ENCODE results near the gene PAX3. TPM values are rescaled to one million over a fixed set of nuclear protein-coding genes. Genes with fewer than 3 reads are reported as not detected.
A peak's percentile ranks its signal among the peaks of the same experiment; 100 is the strongest.

The PAX3 gene
- total and polyA plus RNA-seq, 8 donors = not detected

- 7 to 14% (median 13%) methylated on average over 28 to 36 of the region's 36 CpGs for WGBS, 5 donors
- TF ChIP-seq POLR2A (IDR thresholded peaks at IDR 0.05) (no peak), CTCF (IDR thresholded peaks at IDR 0.05) (no peak), EP300 (IDR thresholded peaks at IDR 0.05) (no peak), POLR2AphosphoS5 (IDR thresholded peaks at IDR 0.05) (no peak)
- H3K4me3 ChIP-seq = peak overlapping the region in 1 of 4 donors; percentile 22
- H3K27ac ChIP-seq = no peak overlapping the region
- DNase-seq = no peak
- H3K4me1 ChIP-seq = peaks cover 17 to 68% (median 55%) of the 10 kb centered on the region in 4 donors
- intact Hi-C loops (cut with DNase I; ENCODE audit: low total_unique reads) = no loop called here
- no peaks in the 10 kb centered on the region for H3K36me3 ChIP-seq
- H3K9me3 ChIP-seq = peaks cover 0 to 28% (median 4%) of the 10 kb centered on the region in 4 donors
- peaks cover 68 to 100% (median 100%) of the 10 kb centered on the region in 3 donors for H3K27me3 ChIP-seq
These were observed 1.7 kb downstream of the PAX3 start for GRCh38 chr2:222296911-222297599.

- no peak for TF ChIP-seq CTCF (IDR thresholded peaks at IDR 0.05)
- H3K4me1 ChIP-seq = peaks cover 17 to 63% (median 52%) of the 10 kb centered on the region in 4 donors
- no peak for DNase-seq
- no peak overlapping the region for H3K27ac ChIP-seq
- peaks cover 0 to 28% (median 4%) of the 10 kb centered on the region in 4 donors for H3K9me3 ChIP-seq
- peak overlapping the region in 1 of 4 donors; percentile 34 for H3K4me3 ChIP-seq
- intact Hi-C loops (cut with DNase I; ENCODE audit: low total_unique reads) = no loop called here
- H3K36me3 ChIP-seq = no peaks in the 10 kb centered on the region
- peaks cover 70 to 100% (median 98%) of the 10 kb centered on the region in 3 donors for H3K27me3 ChIP-seq
- WGBS, 5 donors = 9 to 15% (median 11%) methylated on average over 6 of the region's 6 CpGs
These were observed 2.5 kb downstream of the PAX3 start for GRCh38 chr2:222296311-222296741.

- H3K36me3 ChIP-seq = no peaks in the 10 kb centered on the region
- H3K27me3 ChIP-seq = peaks cover 74 to 100% (median 98%) of the 10 kb centered on the region in 3 donors
- H3K9me3 ChIP-seq = peaks cover 0 to 28% (median 4%) of the 10 kb centered on the region in 4 donors
- TF ChIP-seq POLR2A (IDR thresholded peaks at IDR 0.05) = no peak
- TF ChIP-seq CTCF (IDR thresholded peaks at IDR 0.05) = no peak
- TF ChIP-seq EP300 (IDR thresholded peaks at IDR 0.05) = no peak
- no peak for TF ChIP-seq POLR2AphosphoS5 (IDR thresholded peaks at IDR 0.05)
- intact Hi-C loops (cut with DNase I; ENCODE audit: low total_unique reads) = no loop called here
- 5 to 14% (median 10%) methylated on average over 22 to 33 of the region's 33 CpGs for WGBS, 5 donors
- no peak overlapping the region for H3K27ac ChIP-seq
- DNase-seq = no peak
- peaks cover 21 to 66% (median 49%) of the 10 kb centered on the region in 4 donors for H3K4me1 ChIP-seq
- peak overlapping the region; percentile 11 to 42 (median 24) for H3K4me3 ChIP-seq
These were observed 3.3 kb downstream of the PAX3 start for GRCh38 chr2:222295368-222296062.

GRCh38 chr2:222294996-222295367, 3.8 kb downstream of the PAX3 start:
- no peaks in the 10 kb centered on the region for H3K36me3 ChIP-seq
- WGBS, 5 donors = 5 to 9% (median 5%) methylated on average over 25 to 27 of the region's 27 CpGs
- TF ChIP-seq POLR2AphosphoS5 (IDR thresholded peaks at IDR 0.05) = no peak
- TF ChIP-seq POLR2A (IDR thresholded peaks at IDR 0.05) = no peak
- TF ChIP-seq EP300 (IDR thresholded peaks at IDR 0.05) = no peak
- no peak for TF ChIP-seq CTCF (IDR thresholded peaks at IDR 0.05)
- H3K9me3 ChIP-seq = peaks cover 0 to 28% (median 4%) of the 10 kb centered on the region in 4 donors
- no peak for DNase-seq
- peaks cover 21 to 66% (median 48%) of the 10 kb centered on the region in 4 donors for H3K4me1 ChIP-seq
- H3K27ac ChIP-seq = no peak overlapping the region
- H3K27me3 ChIP-seq = peaks cover 74 to 100% (median 98%) of the 10 kb centered on the region in 3 donors
- intact Hi-C loops (cut with DNase I; ENCODE audit: low total_unique reads) = no loop called here
- peak overlapping the region in 3 of 4 donors; percentile 11 to 42 (median 34) for H3K4me3 ChIP-seq

Measured in stomach (tissue), 9 donors.